Psoas muscle (tissue), 8 donors: ENCODE measurements around the gene NPR3. TPM values are rescaled to one million over a fixed set of nuclear protein-coding genes. Genes with fewer than 3 reads are reported as not detected.
A peak's percentile ranks its signal among the peaks of the same experiment; 100 is the strongest.

Experiments
- ATAC-seq, 4 donors: fragments of 200-7000 bp; cut with Tn5 transposase; one replicate each; pipeline ENCODE4 v1.9.1; 2020; ENCODE audit warnings: moderate library complexity in 3 of 4, mild to moderate bottlenecking in 2 of 4
- DNase-seq, 2 donors: peaks; one replicate each; pipeline ENCODE4 v3.0.0-alpha.2; 2020
- H3K27ac ChIP-seq: fragments of 200-600 bp; one replicate; pipeline ENCODE4 v1.8.0; 2022
- H3K27me3 ChIP-seq, 3 donors: fragments of 200-600 bp in 1 of 3; one replicate each; pipeline versions ENCODE4 v1.6.1 to v1.8.0; 2013 to 2022; ENCODE audit warnings: low read length in 2 of 3, mild to moderate bottlenecking in 2 of 3, moderate library complexity in 1 of 3; ENCODE audit not compliant: insufficient read depth in 3 of 3
- H3K36me3 ChIP-seq, 2 donors: fragments of 200-600 bp in 1 of 2; one replicate each; pipeline versions ENCODE4 v1.6.1 to v1.8.0; 2013 to 2022; ENCODE audit warnings: low read depth in 1 of 2, mild to moderate bottlenecking in 1 of 2, moderate library complexity in 1 of 2; ENCODE audit not compliant: insufficient read depth in 1 of 2
- H3K4me1 ChIP-seq: fragments of 200-600 bp; one replicate; pipeline ENCODE4 v1.8.0; 2022
- H3K4me3 ChIP-seq: fragments of 200-600 bp; one replicate; pipeline ENCODE4 v1.8.0; 2022; ENCODE audit warnings: mild to moderate bottlenecking
- H3K9me3 ChIP-seq: fragments of 200-600 bp; one replicate; pipeline ENCODE4 v1.8.0; 2022
- WGBS, 3 donors: extraction: QIAGEN DNeasy Blood & Tissue Kit; methylation state at CpG; one replicate each; pipeline versions ENCODE4 v1.1.6 to v1.1.7; 2013; 5-methylcytosine and 5-hydroxymethylcytosine counted together
- intact Hi-C, 2 donors: fragments of 100-400 bp; cut with DNase I; formaldehyde crosslinking; loops; one replicate each; pipeline versions ENCODE4 v1.11.0 to v1.14.2; 2022
- polyA plus RNA-seq, 3 donors: library from polyadenylated mRNA; stranded (reverse); fragments of 200-250 nt; gene quantifications; one replicate each; pipeline ENCODE4 v1.2.3, GENCODE V29; 2013
- total RNA-seq, 4 donors: library from RNA; stranded (reverse); fragmentation: NEBNext Ultra II Directional in 2 of 4; extraction: Animal tissue kit (Norgen Biotek cat#: 25700) in 2 of 4; gene quantifications; one replicate each; pipeline versions ENCODE4 v1.2.1 to v1.2.4, GENCODE V29; 2021 to 2023
- TF ChIP-seq, protein P1 (sequence below): fragments of 200-600 bp; IDR thresholded peaks from one replicate; pipeline ENCODE4 v1.8.0; 2022; ENCODE audit warnings: antibody characterized with exemption
- donor health status: healthy with polysubstance abuse.
- donor health status: DM: no; HTN: no; CAD: no; lungs with moderate emphysema.
- donor health status: Bipolar disorder and iron deficiency.
- donor health status: healthy.
- donor health status: DM: yes; HTN: yes; CAD: no.
- donor health status: DM: no; HTN: no; CAD: no.
- donor health status: DM: no; HTN: no; CAD: no.
- donor health status: DM: yes; HTN: yes; CAD: no.

Gene NPR3
- total and polyA plus RNA-seq, 7 donors: 1.6 to 44.2 (median 10.5) TPM

DNA sequence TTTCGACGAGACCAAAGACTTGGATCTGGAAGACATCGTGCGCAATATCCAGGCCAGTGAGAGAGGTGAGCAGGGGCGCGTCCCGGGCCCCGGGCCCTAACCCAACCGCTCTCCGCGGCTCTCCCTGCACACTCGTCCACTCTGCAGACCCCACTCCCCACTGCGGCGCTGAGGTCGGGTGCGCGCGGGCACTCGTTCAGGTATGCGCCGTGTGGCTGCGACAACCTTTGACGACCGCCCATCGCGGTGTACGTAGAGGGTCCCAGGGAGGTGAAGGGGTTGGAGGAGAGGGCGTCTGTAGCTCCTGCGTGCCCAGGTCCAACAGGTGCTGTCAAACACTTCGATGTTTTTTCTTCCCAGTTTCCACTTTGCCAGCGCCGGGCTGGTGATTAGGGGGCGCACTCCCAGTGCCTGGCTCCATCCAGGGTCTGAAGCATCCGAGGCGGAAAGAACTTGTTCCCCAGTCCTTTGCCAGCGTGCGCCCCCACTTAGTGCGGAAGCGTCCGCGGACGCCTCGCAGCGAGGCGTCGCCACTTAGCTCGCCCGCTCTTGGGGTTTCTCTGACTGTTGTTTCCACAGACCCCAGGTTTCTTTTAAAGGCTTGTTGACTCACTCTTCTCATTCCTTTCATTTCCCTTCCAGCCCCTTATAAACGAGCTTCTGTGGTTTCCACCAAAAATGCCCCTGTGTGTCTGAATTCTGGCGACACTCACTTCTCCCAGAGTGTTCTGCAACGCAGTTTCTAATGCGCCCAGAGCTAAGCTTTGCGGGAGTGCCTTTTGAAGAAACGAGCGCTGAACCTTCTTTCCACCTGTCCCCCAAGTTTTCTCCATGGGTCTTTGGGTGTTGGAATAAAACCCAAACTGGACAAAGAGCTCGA, 1.6 kb downstream of the NPR3 start:
- 4 to 8% (median 6%) methylated on average over 55 to 56 of the region's 56 CpGs for WGBS, 3 donors
- ATAC-seq: no peak
- Histone ChIP-seq H3K4me3 (peak overlapping the region; percentile 80), H3K36me3 (no peaks in the 10 kb centered on the region), H3K9me3 (peaks cover 2% of the 10 kb centered on the region), H3K27ac (no peak overlapping the region), H3K4me1 (peaks cover 5% of the 10 kb centered on the region), H3K27me3 (peaks cover 0 to 30% (median 20%) of the 10 kb centered on the region in 3 donors)
- intact Hi-C loops: loop anchor here in 1 of 2 donors (5.0 kb wide), 1 partner anchor 585 kb away; no protein-coding TSS in a partner anchor
- TF ChIP-seq, protein P1, sequence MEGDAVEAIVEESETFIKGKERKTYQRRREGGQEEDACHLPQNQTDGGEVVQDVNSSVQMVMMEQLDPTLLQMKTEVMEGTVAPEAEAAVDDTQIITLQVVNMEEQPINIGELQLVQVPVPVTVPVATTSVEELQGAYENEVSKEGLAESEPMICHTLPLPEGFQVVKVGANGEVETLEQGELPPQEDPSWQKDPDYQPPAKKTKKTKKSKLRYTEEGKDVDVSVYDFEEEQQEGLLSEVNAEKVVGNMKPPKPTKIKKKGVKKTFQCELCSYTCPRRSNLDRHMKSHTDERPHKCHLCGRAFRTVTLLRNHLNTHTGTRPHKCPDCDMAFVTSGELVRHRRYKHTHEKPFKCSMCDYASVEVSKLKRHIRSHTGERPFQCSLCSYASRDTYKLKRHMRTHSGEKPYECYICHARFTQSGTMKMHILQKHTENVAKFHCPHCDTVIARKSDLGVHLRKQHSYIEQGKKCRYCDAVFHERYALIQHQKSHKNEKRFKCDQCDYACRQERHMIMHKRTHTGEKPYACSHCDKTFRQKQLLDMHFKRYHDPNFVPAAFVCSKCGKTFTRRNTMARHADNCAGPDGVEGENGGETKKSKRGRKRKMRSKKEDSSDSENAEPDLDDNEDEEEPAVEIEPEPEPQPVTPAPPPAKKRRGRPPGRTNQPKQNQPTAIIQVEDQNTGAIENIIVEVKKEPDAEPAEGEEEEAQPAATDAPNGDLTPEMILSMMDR: no peak
- DNase-seq: no peak

DNA sequence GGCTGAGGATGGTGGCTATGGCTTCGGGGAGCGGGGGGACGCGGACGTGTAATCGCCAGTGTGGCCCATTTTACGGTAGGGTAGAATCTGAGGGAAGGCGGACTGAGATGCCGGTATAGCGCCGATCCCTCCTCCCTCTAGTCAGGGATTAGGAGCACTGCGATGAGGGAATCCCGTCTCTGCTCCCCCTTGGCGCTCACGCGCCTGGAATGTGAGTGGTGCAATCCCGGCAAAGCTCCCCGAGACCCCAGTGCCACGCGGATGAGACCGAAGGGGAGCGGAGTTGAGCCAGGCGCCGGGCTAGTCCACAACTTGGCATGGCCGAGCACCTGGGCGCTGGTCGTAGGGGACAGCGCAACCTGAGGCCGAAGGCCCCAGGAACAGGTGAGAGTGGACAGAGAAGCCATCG, 2.2 kb downstream of the NPR3 start:
- peak overlapping the region; percentile 41 for H3K27ac ChIP-seq
- H3K4me1 ChIP-seq: peaks cover 5% of the 10 kb centered on the region
- DNase-seq (peak in 1 of 2 donors; percentile 22), ATAC-seq (peak in 3 of 4 donors; percentile 20 to 57 (median 29))
- peaks cover 2% of the 10 kb centered on the region for H3K9me3 ChIP-seq
- TF ChIP-seq, protein P1: no peak
- WGBS, 3 donors: 2 to 6% (median 4%) methylated on average over 30 of the region's 30 CpGs
- H3K27me3 ChIP-seq: peaks cover 0 to 30% (median 20%) of the 10 kb centered on the region in 3 donors
- intact Hi-C loops: loop anchor here in 1 of 2 donors (5.0 kb wide), 1 partner anchor 584 kb away; no protein-coding TSS in a partner anchor
- H3K4me3 ChIP-seq: peak overlapping the region; percentile 80
- H3K36me3 ChIP-seq: no peaks in the 10 kb centered on the region

DNA sequence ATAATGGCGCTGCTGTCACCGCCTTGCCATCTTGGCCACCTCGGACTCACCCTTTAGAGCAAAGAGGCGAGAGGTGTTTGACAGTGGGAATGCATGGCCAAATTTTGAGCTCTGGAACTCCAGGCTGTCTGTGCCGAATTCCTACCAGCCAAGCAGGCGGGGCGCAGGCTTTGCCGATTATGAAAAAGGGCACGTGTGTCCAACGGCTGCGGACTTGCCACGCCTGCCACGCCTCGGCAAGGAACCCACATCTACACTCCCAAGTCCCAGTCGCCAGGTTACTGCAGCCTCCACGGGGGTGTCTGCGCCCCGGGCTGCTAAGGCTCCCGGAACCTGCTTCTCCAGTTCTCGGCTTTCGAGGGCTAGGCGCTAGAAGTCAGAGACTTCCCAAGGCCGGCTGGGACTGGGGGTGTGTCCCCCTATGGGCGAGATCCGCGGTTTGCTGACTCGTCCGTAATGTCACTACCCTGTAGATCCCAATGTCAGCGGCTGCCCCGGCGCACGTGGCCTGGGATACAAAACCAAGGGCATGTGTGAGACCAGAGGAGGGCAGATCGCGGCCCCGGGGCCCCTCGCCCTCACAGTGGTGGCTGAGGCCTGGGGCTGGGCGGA, 2.8 kb downstream of the NPR3 start:
- H3K27me3 ChIP-seq: peaks cover 0 to 30% (median 20%) of the 10 kb centered on the region in 3 donors
- H3K4me1 ChIP-seq: peaks cover 5% of the 10 kb centered on the region
- WGBS, 3 donors: 8 to 12% (median 11%) methylated on average over 35 to 37 of the region's 37 CpGs

DNA sequence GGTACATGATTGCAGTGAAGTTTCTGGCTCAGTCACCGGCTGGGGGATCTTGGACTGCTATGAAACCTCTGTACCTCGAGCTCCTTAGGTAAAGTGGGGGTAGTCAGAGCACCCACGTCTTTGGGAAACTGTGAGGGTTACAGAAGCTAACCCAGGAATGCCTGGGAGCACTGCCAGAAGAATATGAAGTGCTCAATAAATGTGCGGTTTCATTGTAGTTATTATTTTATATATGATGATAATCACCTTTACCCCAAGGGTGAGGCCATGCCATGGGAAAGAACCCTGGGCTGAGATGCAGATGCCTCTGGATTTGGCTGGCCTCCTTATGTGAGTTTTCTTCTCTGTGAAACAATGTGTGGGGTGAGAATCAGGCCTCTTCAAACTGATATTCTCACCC, 3.7 kb downstream of the NPR3 start:
- intact Hi-C loops: loop anchor here in 1 of 2 donors (5.0 kb wide), 1 partner anchor 582 kb away; no protein-coding TSS in a partner anchor
- H3K4me3 ChIP-seq: peak overlapping the region; percentile 80
- H3K27me3 ChIP-seq: peaks cover 0 to 30% (median 20%) of the 10 kb centered on the region in 3 donors

More for the DNA sequence above, 2.8 kb downstream of the NPR3 start:
- intact Hi-C loops: loop anchor here in 1 of 2 donors (5.0 kb wide), 1 partner anchor 583 kb away; no protein-coding TSS in a partner anchor
- ATAC-seq: peak; percentile 10 to 39 (median 30)
- peak overlapping the region; percentile 80 for H3K4me3 ChIP-seq
- peak overlapping the region; percentile 41 for H3K27ac ChIP-seq
- peak in 1 of 2 donors; percentile 45 for DNase-seq
- H3K9me3 ChIP-seq: peaks cover 2% of the 10 kb centered on the region
- H3K36me3 ChIP-seq: no peaks in the 10 kb centered on the region
- TF ChIP-seq, protein P1: no peak

More for the DNA sequence above, 3.7 kb downstream of the NPR3 start:
- H3K36me3 ChIP-seq: no peaks in the 10 kb centered on the region
- no peak overlapping the region for H3K27ac ChIP-seq
- ATAC-seq: no peak
- no peak for DNase-seq
- WGBS, 3 donors: 70 to 82% (median 70%) methylated on average over 4 of the region's 4 CpGs
- TF ChIP-seq, protein P1: no peak
- H3K4me1 ChIP-seq: peaks cover 5% of the 10 kb centered on the region
- H3K9me3 ChIP-seq: peaks cover 2% of the 10 kb centered on the region
